ENCODE results near the gene SOWAHC. TPM values are rescaled to one million over a fixed set of nuclear protein-coding genes. Genes with fewer than 3 reads are reported as not detected.
"Not testable (repeated sequence)": the region's sequence is repeated elsewhere in the genome, so short reads cannot be mapped to it uniquely, and the experiment has no call there.

The SOWAHC gene, protein sequence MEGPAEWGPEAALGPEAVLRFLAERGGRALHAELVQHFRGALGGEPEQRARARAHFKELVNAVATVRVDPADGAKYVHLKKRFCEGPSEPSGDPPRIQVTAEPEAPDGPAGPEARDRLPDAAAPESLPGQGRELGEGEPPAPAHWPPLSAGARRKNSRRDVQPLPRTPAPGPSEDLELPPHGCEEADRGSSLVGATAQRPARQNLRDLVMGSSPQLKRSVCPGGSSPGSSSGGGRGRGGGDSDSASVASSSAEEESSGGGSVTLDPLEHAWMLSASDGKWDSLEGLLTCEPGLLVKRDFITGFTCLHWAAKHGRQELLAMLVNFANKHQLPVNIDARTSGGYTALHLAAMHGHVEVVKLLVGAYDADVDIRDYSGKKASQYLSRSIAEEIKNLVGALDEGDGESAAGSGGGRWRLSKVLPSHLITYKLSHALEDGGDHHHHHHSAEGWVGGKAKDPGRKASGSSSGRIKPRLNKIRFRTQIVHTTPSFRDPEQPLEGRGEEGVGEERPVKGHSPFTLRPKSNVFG
- 10.6 and 13.1 TPM in 2 replicates for total RNA-seq (2021)
- Bru-seq, nascent RNA, result percentile 85 among the genes with signal in this experiment
- BruChase-seq, experiment 1, labeled RNA remaining after a 2-hour chase, result percentile 97 among the genes with signal in this experiment
- BruChase-seq, experiment 2, labeled RNA remaining after a 6-hour chase, result percentile 84 among the genes with signal in this experiment
- long read RNA-seq, full-length matches to known transcripts, result 13 of 13 reads
- long read RNA-seq, partial matches to known transcripts, result 0 of 13 reads
- long read RNA-seq, other reads (novel, unspliced or antisense), result 0 of 13 reads

DNA sequence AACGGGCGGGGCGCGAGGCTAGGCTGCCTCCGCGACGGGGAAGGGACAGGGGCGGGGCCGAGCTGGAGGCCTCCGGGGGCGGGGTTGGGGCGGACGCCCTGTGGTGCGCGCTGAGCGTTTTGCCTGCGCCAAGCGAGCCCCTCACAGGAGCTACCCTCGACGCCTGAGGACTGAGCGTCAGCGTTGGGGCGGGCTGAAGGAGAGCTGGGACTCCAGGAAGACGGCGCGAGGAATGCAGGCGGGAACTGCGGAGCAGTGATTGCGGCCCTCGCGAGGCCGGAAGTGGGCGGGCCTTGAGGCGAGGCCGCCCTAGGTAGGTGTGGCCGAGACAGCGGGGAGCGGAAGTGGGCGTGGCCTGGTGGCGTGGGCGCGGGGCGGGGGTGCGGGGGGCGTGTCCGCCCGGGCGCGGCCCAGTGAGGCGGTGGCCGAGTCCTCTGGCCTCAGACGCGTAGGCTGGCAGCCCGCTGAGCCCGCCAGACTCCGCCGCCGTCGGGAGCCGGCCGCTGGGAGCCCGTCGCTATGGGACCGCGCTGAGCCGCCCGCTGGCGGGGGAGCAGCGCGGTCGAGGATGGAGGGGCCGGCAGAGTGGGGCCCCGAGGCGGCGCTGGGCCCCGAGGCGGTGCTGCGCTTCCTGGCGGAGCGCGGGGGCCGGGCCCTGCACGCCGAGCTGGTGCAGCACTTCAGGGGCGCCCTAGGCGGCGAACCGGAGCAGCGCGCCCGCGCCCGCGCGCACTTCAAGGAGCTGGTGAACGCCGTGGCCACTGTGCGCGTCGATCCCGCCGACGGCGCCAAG is at the start of gene SOWAHC, which contains the start of gene SEPTIN10:
TSS of gene SOWAHC (plus strand) at position 443 of the 793 bp plus-strand sequence. CDS start at position 569, 126 bp downstream.
TSS of gene SEPTIN10 (minus strand) at position 45 of the 793 bp plus-strand sequence. CDS start 139 bp downstream, outside the sequence.
- peaks cover 28% of the 10 kb centered on the region for H3K4me1 ChIP-seq (ENCODE audit: insufficient read depth, low read length, poor library complexity, severe bottlenecking)
- peak within 1 kb of the TSS; percentile 89 for H3K27ac ChIP-seq (ENCODE audit: low read depth, low read length, poor library complexity, severe bottlenecking)
- no peaks in the 10 kb centered on the region for H3K27me3 ChIP-seq (replicated peaks; ENCODE audit: insufficient read depth, low read depth, low read length, poor library complexity)
- no peaks in the 10 kb centered on the region for H3K36me3 ChIP-seq (ENCODE audit: insufficient read depth, low read length, poor library complexity, severe bottlenecking)
- DNase-seq (ENCODE audit: low spot score), result peak; percentile 99
- ChIA-PET CTCF (no interaction called here), POLR2A (ENCODE audit: low non-redundant PET) (no interaction called here)
- peak within 1 kb of the TSS; percentile 65 for H3K4me3 ChIP-seq (ENCODE audit: low read depth, low read length, poor library complexity, severe bottlenecking)
- no peaks in the 10 kb centered on the region for H3K9me3 ChIP-seq (ENCODE audit: low read depth, low read length, poor library complexity, severe bottlenecking)
- TF ChIP-seq, protein P1, sequence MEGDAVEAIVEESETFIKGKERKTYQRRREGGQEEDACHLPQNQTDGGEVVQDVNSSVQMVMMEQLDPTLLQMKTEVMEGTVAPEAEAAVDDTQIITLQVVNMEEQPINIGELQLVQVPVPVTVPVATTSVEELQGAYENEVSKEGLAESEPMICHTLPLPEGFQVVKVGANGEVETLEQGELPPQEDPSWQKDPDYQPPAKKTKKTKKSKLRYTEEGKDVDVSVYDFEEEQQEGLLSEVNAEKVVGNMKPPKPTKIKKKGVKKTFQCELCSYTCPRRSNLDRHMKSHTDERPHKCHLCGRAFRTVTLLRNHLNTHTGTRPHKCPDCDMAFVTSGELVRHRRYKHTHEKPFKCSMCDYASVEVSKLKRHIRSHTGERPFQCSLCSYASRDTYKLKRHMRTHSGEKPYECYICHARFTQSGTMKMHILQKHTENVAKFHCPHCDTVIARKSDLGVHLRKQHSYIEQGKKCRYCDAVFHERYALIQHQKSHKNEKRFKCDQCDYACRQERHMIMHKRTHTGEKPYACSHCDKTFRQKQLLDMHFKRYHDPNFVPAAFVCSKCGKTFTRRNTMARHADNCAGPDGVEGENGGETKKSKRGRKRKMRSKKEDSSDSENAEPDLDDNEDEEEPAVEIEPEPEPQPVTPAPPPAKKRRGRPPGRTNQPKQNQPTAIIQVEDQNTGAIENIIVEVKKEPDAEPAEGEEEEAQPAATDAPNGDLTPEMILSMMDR (conservative IDR thresholded peaks at IDR 0.05; ENCODE audit: low read depth, low read length), result no peak
- no peak for TF ChIP-seq EZH2 (IDR thresholded peaks at IDR 0.05; ENCODE audit: borderline replicate concordance, low read depth, low read length, poor library complexity, severe bottlenecking)
- intact Hi-C loops (cut with micrococcal nuclease; ENCODE audit: unreplicated experiment), result loop anchor here (5.0 kb wide), 1 partner anchor 67 kb away; no protein-coding TSS in a partner anchor
- no TSS peak for BruUV-seq (replicated peaks)

DNA sequence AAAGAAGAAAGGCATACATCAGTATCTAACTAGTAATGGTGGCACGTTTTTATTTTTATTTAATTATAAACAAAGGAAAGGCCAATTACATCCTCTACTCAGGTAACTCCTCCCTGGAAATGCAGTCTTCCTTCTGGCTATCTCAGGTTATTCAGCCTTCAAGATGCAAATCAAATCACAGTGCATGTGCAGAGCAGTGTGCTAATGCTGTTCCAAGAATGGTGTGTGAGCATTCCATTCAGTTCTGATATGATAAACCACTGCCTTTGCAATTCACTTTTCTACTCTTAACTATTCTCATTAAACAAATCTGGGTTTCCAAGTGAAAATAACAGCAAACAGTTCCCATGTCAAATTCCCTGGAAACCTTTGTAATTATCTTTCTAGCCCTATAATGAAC is 38.8 kb upstream of the SOWAHC start:
- Histone ChIP-seq H3K27ac (ENCODE audit: low read depth, low read length, poor library complexity, severe bottlenecking) (no peak overlapping the region), H3K4me3 (ENCODE audit: low read depth, low read length, poor library complexity, severe bottlenecking) (no peak overlapping the region), H3K36me3 (ENCODE audit: insufficient read depth, low read length, poor library complexity, severe bottlenecking) (peaks cover 11% of the 10 kb centered on the region), H3K9me3 (ENCODE audit: low read depth, low read length, poor library complexity, severe bottlenecking) (no peaks in the 10 kb centered on the region), H3K4me1 (ENCODE audit: insufficient read depth, low read length, poor library complexity, severe bottlenecking) (no peaks in the 10 kb centered on the region), H3K27me3 (replicated peaks; ENCODE audit: insufficient read depth, low read depth, low read length, poor library complexity) (no peaks in the 10 kb centered on the region)
- ChIA-PET POLR2A (ENCODE audit: low non-redundant PET) (no interaction called here), CTCF (interaction anchor here (0.7 kb wide), 1 partner anchor 19 kb away, joined by 4 read pairs; no protein-coding TSS in a partner anchor)
- intact Hi-C loops (cut with micrococcal nuclease; ENCODE audit: unreplicated experiment), result no loop called here
- DNase-seq (ENCODE audit: low spot score), result no peak
- TF ChIP-seq EZH2 (IDR thresholded peaks at IDR 0.05; ENCODE audit: borderline replicate concordance, low read depth, low read length, poor library complexity, severe bottlenecking), result no peak
- TF ChIP-seq, protein P1 (conservative IDR thresholded peaks at IDR 0.05; ENCODE audit: low read depth, low read length), result no peak
- no TSS peak for BruUV-seq (replicated peaks)

DNA sequence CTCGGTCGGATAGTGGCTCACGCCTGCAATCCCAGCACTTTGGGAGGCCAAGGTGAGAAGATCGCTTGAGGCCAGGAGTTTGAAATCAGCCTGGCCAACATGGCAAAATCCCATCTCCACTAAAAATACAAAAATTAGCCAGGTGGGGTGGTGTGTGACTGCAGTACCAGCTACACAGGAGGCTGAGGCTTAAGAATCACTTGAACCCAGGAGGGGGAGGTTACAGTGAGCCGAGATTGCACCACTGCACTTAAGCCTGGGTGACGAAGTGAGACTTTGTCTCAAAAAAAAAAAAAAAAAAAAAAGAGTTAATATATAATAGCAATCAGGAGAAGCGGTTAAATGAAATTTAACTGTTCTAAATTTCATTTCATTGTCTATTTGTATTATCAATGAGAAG is 36.5 kb upstream of the SOWAHC start:
- H3K9me3 ChIP-seq (ENCODE audit: low read depth, low read length, poor library complexity, severe bottlenecking); DNase-seq (ENCODE audit: low spot score); H3K4me1 ChIP-seq (ENCODE audit: insufficient read depth, low read length, poor library complexity, severe bottlenecking); intact Hi-C loops (cut with micrococcal nuclease; ENCODE audit: unreplicated experiment); BruUV-seq (replicated peaks); CTCF ChIA-PET; H3K27me3 ChIP-seq (replicated peaks; ENCODE audit: insufficient read depth, low read depth, low read length, poor library complexity); H3K27ac ChIP-seq (ENCODE audit: low read depth, low read length, poor library complexity, severe bottlenecking); H3K4me3 ChIP-seq (ENCODE audit: low read depth, low read length, poor library complexity, severe bottlenecking); POLR2A ChIA-PET (ENCODE audit: low non-redundant PET): not testable (repeated sequence)
- H3K36me3 ChIP-seq (ENCODE audit: insufficient read depth, low read length, poor library complexity, severe bottlenecking), result peaks cover 11% of the 10 kb centered on the region

All from A673 (cell line).